ENCODE results near the gene PBLD. TPM values are rescaled to one million over a fixed set of nuclear protein-coding genes. Genes with fewer than 3 reads are reported as not detected.

PBLD gene
- polyA plus RNA-seq, 3 donors = 1.5 to 3.4 (median 2.5) TPM

GRCh38 chr10:68261132-68261856 lies 71.4 kb downstream of the PBLD start:
- Mint-ChIP-seq H3K36me3 (no peaks in the 10 kb centered on the region), H3K27ac (no peak overlapping the region), H3K27me3 (ENCODE audit: low read depth in 3 of 3) (peaks cover 2% of the 10 kb centered on the region in 3 donors), H3K4me3 (no peak overlapping the region), H3K4me1 (no peaks in the 10 kb centered on the region), H3K9me3 (peaks cover 11 to 25% (median 18%) of the 10 kb centered on the region in 7 donors)
- TF ChIP-seq, protein P1, sequence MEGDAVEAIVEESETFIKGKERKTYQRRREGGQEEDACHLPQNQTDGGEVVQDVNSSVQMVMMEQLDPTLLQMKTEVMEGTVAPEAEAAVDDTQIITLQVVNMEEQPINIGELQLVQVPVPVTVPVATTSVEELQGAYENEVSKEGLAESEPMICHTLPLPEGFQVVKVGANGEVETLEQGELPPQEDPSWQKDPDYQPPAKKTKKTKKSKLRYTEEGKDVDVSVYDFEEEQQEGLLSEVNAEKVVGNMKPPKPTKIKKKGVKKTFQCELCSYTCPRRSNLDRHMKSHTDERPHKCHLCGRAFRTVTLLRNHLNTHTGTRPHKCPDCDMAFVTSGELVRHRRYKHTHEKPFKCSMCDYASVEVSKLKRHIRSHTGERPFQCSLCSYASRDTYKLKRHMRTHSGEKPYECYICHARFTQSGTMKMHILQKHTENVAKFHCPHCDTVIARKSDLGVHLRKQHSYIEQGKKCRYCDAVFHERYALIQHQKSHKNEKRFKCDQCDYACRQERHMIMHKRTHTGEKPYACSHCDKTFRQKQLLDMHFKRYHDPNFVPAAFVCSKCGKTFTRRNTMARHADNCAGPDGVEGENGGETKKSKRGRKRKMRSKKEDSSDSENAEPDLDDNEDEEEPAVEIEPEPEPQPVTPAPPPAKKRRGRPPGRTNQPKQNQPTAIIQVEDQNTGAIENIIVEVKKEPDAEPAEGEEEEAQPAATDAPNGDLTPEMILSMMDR (IDR thresholded peaks at IDR 0.05) = no peak
- no peak overlapping the region for H3K4me3 ChIP-seq (replicated peaks in 1 of 3; ENCODE audit: low read depth in 2 of 3, low read length in 3 of 3)
- no peak overlapping the region for H3K9ac ChIP-seq (ENCODE audit: insufficient read depth, low read length, poor library complexity, severe bottlenecking)
- no peaks in the 10 kb centered on the region for H3K27me3 ChIP-seq (ENCODE audit: control insufficient read depth in 2 of 2, insufficient read depth in 2 of 2, low read length in 2 of 2)
- H3K27ac ChIP-seq (ENCODE audit: low read depth in 1 of 2, low read length in 2 of 2) = no peak overlapping the region
- no peak overlapping the region for H3K4me2 ChIP-seq (replicated peaks; ENCODE audit: extremely low read depth, low read length, poor library complexity, severe bottlenecking)
- intact Hi-C loops (cut with micrococcal nuclease) = no loop called here
- no peaks in the 10 kb centered on the region for H3K79me2 ChIP-seq (ENCODE audit: insufficient read depth, low read length)
- H4K20me1 ChIP-seq (ENCODE audit: insufficient read depth, low read length) = no peaks in the 10 kb centered on the region
- no peaks in the 10 kb centered on the region for H3K36me3 ChIP-seq (replicated peaks in 1 of 2; ENCODE audit: control insufficient read depth in 1 of 2, insufficient read depth in 2 of 2, low read length in 2 of 2)
- H3K4me1 ChIP-seq (ENCODE audit: control insufficient read depth in 1 of 2, insufficient read depth in 2 of 2, low read length in 2 of 2) = no peaks in the 10 kb centered on the region
- peaks cover 0 to 13% of the 10 kb centered on the region in 2 donors for H3K9me3 ChIP-seq (replicated peaks in 1 of 2; ENCODE audit: control insufficient read depth in 1 of 2, insufficient read depth in 1 of 2, low read length in 2 of 2)
- 98% methylated on average over 7 of the region's 8 CpGs for WGBS (ENCODE audit: insufficient coverage)
- H2AFZ ChIP-seq (ENCODE audit: insufficient read depth, low read depth, low read length, poor library complexity, severe bottlenecking) = no peak overlapping the region
- no peak for DNase-seq

- Histone ChIP-seq H3K4me3 (replicated peaks in 1 of 3; ENCODE audit: low read depth in 2 of 3, low read length in 3 of 3) (no peak overlapping the region), H3K27ac (ENCODE audit: low read depth in 1 of 2, low read length in 2 of 2) (no peak overlapping the region), H2AFZ (ENCODE audit: insufficient read depth, low read depth, low read length, poor library complexity, severe bottlenecking) (no peak overlapping the region), H3K4me2 (replicated peaks; ENCODE audit: extremely low read depth, low read length, poor library complexity, severe bottlenecking) (no peak overlapping the region), H3K79me2 (ENCODE audit: insufficient read depth, low read length) (no peaks in the 10 kb centered on the region), H4K20me1 (ENCODE audit: insufficient read depth, low read length) (no peaks in the 10 kb centered on the region), H3K9ac (ENCODE audit: insufficient read depth, low read length, poor library complexity, severe bottlenecking) (no peak overlapping the region), H3K27me3 (ENCODE audit: control insufficient read depth in 2 of 2, insufficient read depth in 2 of 2, low read length in 2 of 2) (no peaks in the 10 kb centered on the region), H3K9me3 (replicated peaks in 1 of 2; ENCODE audit: control insufficient read depth in 1 of 2, insufficient read depth in 1 of 2, low read length in 2 of 2) (no peaks in the 10 kb centered on the region), H3K4me1 (ENCODE audit: control insufficient read depth in 1 of 2, insufficient read depth in 2 of 2, low read length in 2 of 2) (no peaks in the 10 kb centered on the region), H3K36me3 (replicated peaks in 1 of 2; ENCODE audit: control insufficient read depth in 1 of 2, insufficient read depth in 2 of 2, low read length in 2 of 2) (no peaks in the 10 kb centered on the region)
- Mint-ChIP-seq H3K9me3 (no peaks in the 10 kb centered on the region), H3K27me3 (ENCODE audit: low read depth in 3 of 3) (peaks cover 0 to 2% (median 0%) of the 10 kb centered on the region in 3 donors), H3K36me3 (no peaks in the 10 kb centered on the region), H3K27ac (no peak overlapping the region), H3K4me1 (peaks cover 7% of the 10 kb centered on the region), H3K4me3 (no peak overlapping the region)
- intact Hi-C loops (cut with micrococcal nuclease) = no loop called here
- TF ChIP-seq, protein P1 (IDR thresholded peaks at IDR 0.05) = no peak
- WGBS (ENCODE audit: insufficient coverage) = no CpG with 5 or more reads among the region's 1 CpG
- DNase-seq = no peak
Observed at GRCh38 chr10:68253346-68253745, 79.4 kb downstream of the PBLD start.
